Psoas muscle (tissue), 8 donors: ENCODE data around the gene COPZ2. TPM values are rescaled to one million over a fixed set of nuclear protein-coding genes. Genes with fewer than 3 reads are reported as not detected.
A peak's percentile ranks its signal among the peaks of the same experiment; 100 is the strongest.

Experiments used
- ATAC-seq, 4 donors: fragments of 200-7000 bp; cut with Tn5 transposase; one replicate each; pipeline ENCODE4 v1.9.1; 2020; ENCODE audit warnings: moderate library complexity in 3 of 4, mild to moderate bottlenecking in 2 of 4
- DNase-seq, 2 donors: peaks; one replicate each; pipeline ENCODE4 v3.0.0-alpha.2; 2020
- H3K27ac ChIP-seq: fragments of 200-600 bp; one replicate; pipeline ENCODE4 v1.8.0; 2022
- H3K27me3 ChIP-seq, 3 donors: fragments of 200-600 bp in 1 of 3; one replicate each; pipeline versions ENCODE4 v1.6.1 to v1.8.0; 2013 to 2022; ENCODE audit warnings: low read length in 2 of 3, mild to moderate bottlenecking in 2 of 3, moderate library complexity in 1 of 3; ENCODE audit not compliant: insufficient read depth in 3 of 3
- H3K36me3 ChIP-seq, 2 donors: fragments of 200-600 bp in 1 of 2; one replicate each; pipeline versions ENCODE4 v1.6.1 to v1.8.0; 2013 to 2022; ENCODE audit warnings: low read depth in 1 of 2, mild to moderate bottlenecking in 1 of 2, moderate library complexity in 1 of 2; ENCODE audit not compliant: insufficient read depth in 1 of 2
- H3K4me1 ChIP-seq: fragments of 200-600 bp; one replicate; pipeline ENCODE4 v1.8.0; 2022
- H3K4me3 ChIP-seq: fragments of 200-600 bp; one replicate; pipeline ENCODE4 v1.8.0; 2022; ENCODE audit warnings: mild to moderate bottlenecking
- H3K9me3 ChIP-seq: fragments of 200-600 bp; one replicate; pipeline ENCODE4 v1.8.0; 2022
- CTCF ChIP-seq: fragments of 200-600 bp; IDR thresholded peaks from one replicate; pipeline ENCODE4 v1.8.0; 2022; ENCODE audit warnings: antibody characterized with exemption
- WGBS, 3 donors: extraction: QIAGEN DNeasy Blood & Tissue Kit; methylation state at CpG; one replicate each; pipeline versions ENCODE4 v1.1.6 to v1.1.7; 2013; 5-methylcytosine and 5-hydroxymethylcytosine counted together
- intact Hi-C, 2 donors: fragments of 100-400 bp; cut with DNase I; formaldehyde crosslinking; loops; one replicate each; pipeline versions ENCODE4 v1.11.0 to v1.14.2; 2022
- polyA plus RNA-seq, 3 donors: library from polyadenylated mRNA; stranded (reverse); fragments of 200-250 nt; gene quantifications; one replicate each; pipeline ENCODE4 v1.2.3, GENCODE V29; 2013
- total RNA-seq, 4 donors: library from RNA; stranded (reverse); fragmentation: NEBNext Ultra II Directional in 2 of 4; extraction: Animal tissue kit (Norgen Biotek cat#: 25700) in 2 of 4; gene quantifications; one replicate each; pipeline versions ENCODE4 v1.2.1 to v1.2.4, GENCODE V29; 2021 to 2023
- donor health status: healthy with polysubstance abuse.
- donor health status: DM: no; HTN: no; CAD: no; lungs with moderate emphysema.
- donor health status: Bipolar disorder and iron deficiency.
- donor health status: healthy.
- donor health status: DM: yes; HTN: yes; CAD: no.
- donor health status: DM: no; HTN: no; CAD: no.
- donor health status: DM: no; HTN: no; CAD: no.
- donor health status: DM: yes; HTN: yes; CAD: no.

COPZ2 gene
- total and polyA plus RNA-seq, 7 donors = 16.8 to 130 (median 56.4) TPM

GRCh38 chr17:48016112-48016511, 21.5 kb downstream of the COPZ2 start:
- TF ChIP-seq CTCF = no peak
- H3K27me3 ChIP-seq = peaks cover 0 to 30% (median 8%) of the 10 kb centered on the region in 3 donors
- H3K9me3 ChIP-seq = no peaks in the 10 kb centered on the region
- H3K4me1 ChIP-seq = peaks cover 8% of the 10 kb centered on the region
- no peak overlapping the region for H3K27ac ChIP-seq
- ATAC-seq (no peak), DNase-seq (no peak)
- WGBS, 3 donors = 77 to 87% (median 78%) methylated on average over 2 of the region's 2 CpGs
- intact Hi-C loops = loop anchor here (5.0 kb wide), 2 partner anchors 39 to 169 kb away; no protein-coding TSS in a partner anchor
- H3K36me3 ChIP-seq = no peaks in the 10 kb centered on the region
- H3K4me3 ChIP-seq = no peak overlapping the region

GRCh38 chr17:48014595-48015111, 22.9 kb downstream of the COPZ2 start:
- intact Hi-C loops = loop anchor here (5.0 kb wide), 2 partner anchors 37 to 167 kb away; no protein-coding TSS in a partner anchor
- Histone ChIP-seq H3K9me3 (no peaks in the 10 kb centered on the region), H3K27ac (no peak overlapping the region), H3K4me3 (no peak overlapping the region), H3K27me3 (peaks cover 0 to 44% (median 8%) of the 10 kb centered on the region in 3 donors), H3K36me3 (no peaks in the 10 kb centered on the region), H3K4me1 (peaks cover 8% of the 10 kb centered on the region)
- no peak for TF ChIP-seq CTCF
- ATAC-seq (no peak), DNase-seq (no peak)
- 59 to 65% (median 62%) methylated on average over 8 of the region's 8 CpGs for WGBS, 3 donors

GRCh38 chr17:48013876-48014594, 23.6 kb downstream of the COPZ2 start:
- Histone ChIP-seq H3K4me1 (peaks cover 8% of the 10 kb centered on the region), H3K27me3 (peaks cover 0 to 48% (median 8%) of the 10 kb centered on the region in 3 donors), H3K9me3 (no peaks in the 10 kb centered on the region), H3K27ac (no peak overlapping the region), H3K36me3 (no peaks in the 10 kb centered on the region), H3K4me3 (no peak overlapping the region)
- no peak for ATAC-seq
- intact Hi-C loops = no loop called here
- whole genome bisulfite sequencing, 3 donors = 69 to 76% (median 72%) methylated on average over 5 to 6 of the region's 6 CpGs
- DNase-seq = no peak
- TF ChIP-seq CTCF = no peak

- DNase-seq (no peak), ATAC-seq (no peak)
- Histone ChIP-seq H3K4me3 (peak overlapping the region; percentile 56), H3K9me3 (no peaks in the 10 kb centered on the region), H3K4me1 (peaks cover 8% of the 10 kb centered on the region), H3K27me3 (peaks cover 0 to 50% (median 8%) of the 10 kb centered on the region in 3 donors), H3K36me3 (no peaks in the 10 kb centered on the region), H3K27ac (no peak overlapping the region)
- intact Hi-C loops = no loop called here
- WGBS, 3 donors = 30 to 38% (median 38%) methylated on average over 5 of the region's 5 CpGs
- no peak for TF ChIP-seq CTCF
Observed at GRCh38 chr17:48012654-48013053, 24.9 kb downstream of the COPZ2 start.
